SK-N-SH treated with all-trans-retinoic acid at 6 μM for 48 hours (cell line): ENCODE measurements around the gene SLCO1B3.

Experiments
- BACH2 ChIP-seq: fragments of 250-450 bp; sonication (Bioruptor Pico); IDR thresholded peaks from 2 replicates; pipeline ENCODE4 v1.9.0; 2021; ENCODE audit warnings: mild to moderate bottlenecking, borderline replicate concordance
- CREB5 ChIP-seq: fragments of 250-450 bp; sonication (Bioruptor Pico); IDR thresholded peaks from 2 replicates; pipeline ENCODE4 v1.5.1; 2020; ENCODE audit warnings: low read depth, mild to moderate bottlenecking, moderate library complexity
- PPARA ChIP-seq: fragments of 250-450 bp; sonication (Bioruptor Pico); IDR thresholded peaks from 2 replicates; pipeline ENCODE4 v1.5.0; 2020; ENCODE audit warnings: mild to moderate bottlenecking, borderline replicate concordance
- RARB ChIP-seq: fragments of 250-450 bp; sonication (Bioruptor Pico); IDR thresholded peaks from 2 replicates; pipeline ENCODE4 v1.8.0; 2021; ENCODE audit warnings: mild to moderate bottlenecking, moderate library complexity
- ZFP30 ChIP-seq: fragments of 450-650 bp; formaldehyde crosslinking; IDR thresholded peaks from 2 replicates; pipeline ENCODE4 v1.5.0; 2022; ENCODE audit warnings: mild to moderate bottlenecking, moderate library complexity
- ZNF70 ChIP-seq: fragments of 450-650 bp; formaldehyde crosslinking; IDR thresholded peaks from 2 replicates; pipeline ENCODE4 v1.5.0; 2020; ENCODE audit warnings: mild to moderate bottlenecking, moderate library complexity
- ZNF8 ChIP-seq: fragments of 450-650 bp; formaldehyde crosslinking; IDR thresholded peaks from 2 replicates; pipeline ENCODE4 v1.5.0; 2020; ENCODE audit warnings: mild to moderate bottlenecking, moderate library complexity

- TF ChIP-seq ZNF70 (CRISPR knock-in tag), result no peak
- no peak for TF ChIP-seq PPARA
- TF ChIP-seq RARB (CRISPR knock-in tag), result no peak
- no peak for TF ChIP-seq ZFP30 (CRISPR knock-in tag)
- TF ChIP-seq ZNF8 (CRISPR knock-in tag), result no peak
- TF ChIP-seq BACH2, result no peak
- TF ChIP-seq CREB5 (CRISPR knock-in tag), result no peak
Observed at GRCh38 chr12:20931894-20932293, 121.4 kb downstream of the SLCO1B3 start.
